ENCODE results near the gene CDH10.

Gene CDH10

DNA sequence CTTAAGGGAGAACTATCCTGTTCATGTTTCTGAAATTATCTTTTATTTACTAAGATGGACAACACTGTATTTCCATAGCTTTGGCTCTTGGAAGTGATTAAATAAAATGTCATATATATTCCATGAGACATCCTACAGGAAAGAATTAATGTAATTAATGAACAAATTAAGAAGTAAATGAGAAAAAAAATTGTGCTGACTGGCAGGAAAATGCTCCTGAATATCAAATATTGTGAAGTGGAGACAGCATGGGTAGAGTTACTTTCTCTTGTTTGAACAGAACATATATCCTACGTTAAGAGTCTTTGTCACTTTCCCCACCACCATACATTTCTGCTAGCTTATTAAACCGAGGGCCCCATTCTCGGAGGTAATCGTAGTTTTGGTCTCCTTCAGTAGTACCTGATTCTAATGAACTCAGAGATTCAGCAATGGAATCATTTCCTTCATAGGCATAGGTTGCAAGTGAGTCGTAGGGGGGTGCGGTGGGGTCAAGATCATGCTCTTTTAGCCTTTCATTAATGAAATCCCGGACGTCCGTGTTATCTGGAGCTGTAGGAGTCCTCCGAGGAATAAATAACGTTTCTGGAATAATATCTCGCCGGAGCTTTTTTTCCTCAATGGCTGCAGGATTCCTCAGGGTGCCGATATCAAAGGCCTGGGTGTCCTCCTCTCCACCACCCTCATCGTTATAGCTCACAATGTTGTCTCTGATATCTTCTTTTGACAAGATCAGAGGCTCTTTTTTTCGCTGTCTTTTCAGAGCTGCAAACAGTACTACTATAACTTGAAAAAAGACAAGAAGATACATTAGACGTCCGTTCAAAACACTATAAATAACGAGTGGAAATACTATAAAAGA is 157.2 kb downstream of the CDH10 start:
- no peak for DNase-seq (ENCODE audit: low read depth in 2 of 2)

DNA sequence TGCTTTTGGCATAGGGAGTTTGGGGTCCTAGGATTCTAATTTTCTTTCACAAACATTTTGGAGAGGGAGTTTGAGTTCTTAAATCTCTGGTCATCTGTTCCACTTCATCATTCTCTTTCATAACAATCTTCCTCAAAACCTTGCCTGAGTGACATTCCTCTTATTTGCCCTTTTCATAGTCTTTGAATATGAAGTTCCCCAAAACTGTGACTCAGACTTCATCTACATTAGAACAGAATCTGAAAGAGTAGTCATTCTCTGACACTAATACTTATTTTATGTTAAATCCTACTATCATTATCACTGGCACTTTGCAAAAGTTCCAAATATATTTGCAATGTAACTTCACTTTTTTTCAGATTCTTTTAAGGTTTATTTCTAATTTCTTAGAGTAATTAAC is 163.8 kb downstream of the CDH10 start:
- DNase-seq (ENCODE audit: low read depth in 2 of 2), result no peak

DNA sequence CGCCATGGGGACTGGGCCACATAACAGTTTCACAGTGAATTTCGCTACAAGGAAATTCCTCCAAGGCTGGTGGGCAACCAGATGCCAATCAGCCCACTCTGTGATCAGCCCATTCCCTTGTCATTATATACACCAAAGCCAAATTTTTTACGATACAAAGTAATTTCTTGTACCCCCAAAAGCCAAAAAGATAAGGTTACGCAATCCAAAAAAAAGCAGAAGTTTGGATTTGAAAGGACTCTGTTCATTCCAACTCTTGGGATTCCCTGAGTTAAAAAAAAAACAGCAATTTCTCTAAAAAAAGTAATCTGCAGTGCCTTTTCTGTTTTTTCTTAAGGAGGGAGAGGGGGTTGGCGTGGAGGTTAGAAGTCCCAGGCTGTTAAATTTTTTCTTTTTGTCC is 166.8 kb downstream of the CDH10 start:
- DNase-seq (ENCODE audit: low read depth in 2 of 2), result no peak

DNA sequence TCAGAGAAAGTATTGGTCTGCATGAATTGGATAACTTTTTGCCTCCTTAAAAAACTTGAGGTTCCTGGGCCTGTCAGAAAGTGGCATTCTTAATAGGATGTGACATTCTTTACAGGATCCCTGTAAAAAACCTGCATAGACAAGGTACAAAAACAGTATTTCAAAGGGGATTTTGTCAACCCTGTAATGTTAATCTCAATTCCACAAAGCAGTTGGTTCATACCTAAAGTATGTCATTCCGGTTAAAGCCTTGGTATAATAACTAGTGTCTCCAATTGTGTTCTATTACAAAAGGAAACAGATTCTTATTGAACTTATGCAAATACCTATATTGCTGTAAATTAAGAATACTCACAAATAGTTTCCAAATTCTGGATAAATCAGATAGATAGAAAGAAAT is 169.7 kb downstream of the CDH10 start:
- DNase-seq (ENCODE audit: low read depth in 2 of 2), result no peak

DNA sequence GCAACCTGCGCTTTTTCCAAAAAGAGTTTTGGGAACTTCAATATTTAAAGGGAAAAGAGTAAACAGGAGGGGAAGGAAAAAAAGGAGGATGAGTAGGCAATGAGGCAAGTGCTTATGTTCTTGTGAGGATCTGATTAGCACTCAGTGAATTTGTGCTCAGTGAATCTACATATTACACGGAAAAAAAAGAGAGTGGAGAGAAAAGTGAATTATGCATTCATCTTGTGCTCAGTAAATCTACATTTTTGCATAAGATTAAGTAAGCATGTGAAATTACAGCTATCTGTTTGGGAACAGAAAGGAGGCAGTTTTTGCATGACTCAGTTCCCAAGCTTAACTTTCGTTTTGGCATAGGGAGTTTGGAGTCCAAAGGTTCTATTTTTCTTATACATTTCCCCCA is 170.1 kb downstream of the CDH10 start:
- no peak for DNase-seq (ENCODE audit: low read depth in 2 of 2)

DNA sequence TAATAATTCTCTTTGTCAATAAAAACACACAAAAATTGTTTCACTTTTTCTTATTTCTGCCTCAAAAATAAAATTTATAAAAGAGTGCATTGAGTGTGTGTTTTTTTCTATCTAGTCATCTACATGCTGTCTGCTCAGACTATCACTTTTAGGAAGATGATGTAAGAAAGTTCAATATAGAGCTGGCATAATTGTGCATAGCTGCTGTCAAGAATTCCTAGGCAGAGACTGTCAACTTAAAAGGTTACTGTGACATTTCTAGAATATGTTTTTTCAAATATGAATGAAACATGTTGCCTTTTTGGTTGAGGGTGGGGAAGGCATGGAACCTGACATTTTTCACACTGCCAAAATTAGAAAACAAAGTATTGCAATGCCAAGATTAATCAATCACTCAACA is 172.3 kb downstream of the CDH10 start:
- DNase-seq (ENCODE audit: low read depth in 2 of 2), result no peak

DNA sequence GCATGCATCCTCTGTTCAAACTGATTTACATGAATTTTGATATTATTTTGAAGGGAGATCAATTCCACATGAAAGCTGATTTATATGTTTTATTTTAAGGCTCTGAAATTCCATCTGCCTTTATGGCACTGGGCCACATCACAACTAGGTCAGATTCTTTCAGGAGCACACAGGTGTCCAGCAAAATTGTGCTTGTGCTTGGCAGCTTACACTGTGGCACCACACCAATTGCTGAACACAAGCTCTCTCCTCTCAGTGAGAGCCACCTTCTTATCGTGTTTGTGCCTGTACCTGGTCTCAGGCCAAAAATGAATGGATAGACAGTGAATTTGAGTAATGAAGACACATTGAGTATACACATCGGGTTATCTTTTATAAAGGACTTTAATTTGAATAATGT is 200.4 kb downstream of the CDH10 start:
- no peak for DNase-seq (ENCODE audit: low read depth in 2 of 2)

DNA sequence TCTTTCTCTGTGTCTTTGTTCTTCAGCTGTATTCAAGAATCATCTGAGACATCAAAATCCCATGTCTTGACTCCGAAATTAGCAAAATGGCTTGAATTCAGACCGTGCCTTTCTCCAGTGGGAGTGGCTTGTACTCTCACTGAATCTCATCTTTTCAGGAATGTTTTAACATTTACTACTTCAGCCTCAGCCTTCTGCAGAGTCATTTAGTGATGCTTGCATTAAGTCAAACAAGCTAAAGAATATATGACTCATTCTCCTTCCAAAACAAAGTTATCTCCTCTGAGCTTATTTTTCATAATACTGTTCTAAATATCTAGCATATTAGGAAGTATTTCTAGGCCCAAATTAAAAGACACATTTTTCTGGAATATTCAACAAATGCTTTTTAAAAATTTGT is 205.3 kb downstream of the CDH10 start:
- DNase-seq (ENCODE audit: low read depth in 2 of 2), result no peak
